Activated T-cell treated with anti-CD3 and anti-CD28 coated beads, Interleukin-2, amount 50 U/mL, for 48 hours (primary cell): ENCODE measurements around the gene MGMT.

Experiments used
- DNase-seq, 2 experiments: peaks; one replicate each; pipeline ENCODE4 v3.0.0-alpha.2; 2020

The MGMT gene

GRCh38 chr10:129522041-129522585, 55.1 kb downstream of the MGMT start:
- no peak for DNase-seq

DNA sequence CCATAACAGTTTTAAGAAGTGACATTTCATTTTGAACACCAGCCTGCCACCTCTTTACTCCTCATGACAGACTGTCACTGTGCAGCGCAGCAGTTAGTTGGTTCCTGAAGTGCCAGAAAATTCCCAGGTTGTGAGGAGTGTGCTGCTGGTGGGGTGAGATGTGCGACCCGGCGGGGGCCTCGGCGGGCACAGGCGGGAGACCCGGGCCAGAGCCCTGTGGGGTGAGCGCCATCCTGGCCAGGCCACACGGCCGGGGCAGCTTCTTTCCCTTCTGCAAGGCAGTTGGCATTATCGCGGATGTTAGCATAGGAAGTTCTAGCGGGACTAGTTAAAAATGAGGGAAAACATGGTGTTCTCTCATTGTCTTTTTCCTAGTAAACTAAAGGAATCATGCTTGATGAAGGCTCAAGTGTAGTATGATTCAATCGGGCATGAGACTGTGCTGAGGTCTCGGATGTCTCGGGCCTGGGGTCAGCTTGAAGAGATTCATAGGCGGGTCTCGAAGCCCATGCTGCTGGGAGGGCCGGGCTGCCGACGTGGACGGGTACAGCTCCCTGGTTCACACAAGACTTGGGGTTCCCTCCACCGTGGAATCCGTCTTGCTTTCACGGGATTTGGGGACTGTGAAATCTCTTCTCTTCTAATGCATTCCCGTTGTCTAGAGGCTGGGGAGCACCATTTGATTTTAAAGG, 56.1 kb downstream of the MGMT start:
- DNase-seq: no peak

DNA sequence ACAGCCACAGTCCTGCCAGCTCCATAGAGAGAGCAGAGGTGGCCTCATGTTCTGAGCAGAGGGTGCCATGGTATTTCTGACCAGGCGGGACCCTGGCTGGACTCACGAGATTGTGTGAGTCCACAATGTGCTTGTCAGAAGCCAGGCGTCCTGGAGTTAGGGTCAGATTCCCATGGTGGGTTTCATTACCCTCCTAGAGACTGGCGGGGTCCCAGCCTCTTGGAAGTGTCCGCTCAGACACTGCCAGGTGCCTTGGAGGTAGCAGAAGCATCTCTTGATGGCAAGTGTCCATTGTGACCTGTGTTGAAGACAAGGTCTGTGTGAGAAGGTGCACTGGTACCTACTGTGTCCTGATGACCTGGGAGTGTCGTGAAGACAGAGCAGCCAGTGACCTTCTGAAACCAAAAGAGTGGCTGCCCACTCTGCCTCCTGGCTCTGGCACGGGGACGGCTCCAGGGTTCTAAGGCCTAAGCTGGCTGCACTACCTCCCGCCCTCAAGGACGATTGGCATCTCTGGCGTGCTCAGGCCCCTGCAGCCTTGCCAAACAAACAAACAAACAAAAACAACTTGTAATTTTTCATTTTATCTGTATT, 56.8 kb downstream of the MGMT start:
- no peak for DNase-seq

GRCh38 chr10:129524936-129525335, 57.9 kb downstream of the MGMT start:
- DNase-seq: no peak

DNA sequence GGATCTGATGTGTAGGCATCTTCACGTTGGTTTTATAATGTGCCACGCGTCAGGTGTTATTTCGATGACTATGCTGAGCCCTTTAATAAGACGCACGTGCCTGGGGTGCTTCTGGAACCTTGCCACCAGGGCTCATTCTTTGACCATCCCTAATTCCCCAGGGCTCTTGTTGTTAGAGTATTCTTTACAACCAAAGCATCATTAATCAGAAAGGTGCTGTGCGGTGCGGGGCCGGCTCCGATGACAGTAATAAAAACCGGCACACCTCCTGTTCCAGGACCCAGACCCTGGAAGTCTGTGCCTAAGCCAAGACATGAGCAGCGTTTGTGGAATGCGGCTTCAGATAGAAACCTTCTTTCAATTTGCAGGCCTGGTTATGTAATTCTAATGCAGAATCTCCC, 58.4 kb downstream of the MGMT start:
- no peak for DNase-seq

- no peak for DNase-seq
These were observed 59.9 kb downstream of the MGMT start for GRCh38 chr10:129526943-129527342.

DNA sequence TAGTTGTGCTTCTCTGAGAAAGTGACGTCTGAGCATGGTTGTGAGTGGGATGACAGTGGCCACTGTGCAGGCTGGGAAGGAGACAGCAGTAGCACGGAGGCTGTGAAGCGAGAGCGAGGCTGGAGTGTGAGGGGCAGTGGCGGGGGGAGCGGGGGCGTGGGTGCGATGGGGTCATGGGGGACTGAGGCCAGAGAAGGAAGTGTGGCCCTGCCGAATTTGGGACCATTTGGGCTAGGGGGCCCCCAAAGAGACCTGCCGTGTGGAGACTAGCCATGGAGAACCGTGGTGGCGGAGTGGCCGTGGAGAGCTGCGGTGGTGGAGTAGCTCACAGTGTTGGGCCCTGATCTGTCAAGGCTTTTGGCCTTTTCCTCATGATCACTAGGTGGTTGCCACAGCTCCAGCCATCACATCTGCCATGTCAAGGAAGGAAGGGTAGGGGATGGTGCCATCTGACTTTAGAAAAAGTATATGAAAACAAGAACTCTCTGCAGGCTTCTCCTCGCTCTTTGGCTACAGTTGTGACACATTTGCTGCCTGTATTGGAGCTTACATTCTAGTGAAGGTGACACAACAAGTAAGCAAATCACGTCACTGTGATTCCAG, 61.4 kb downstream of the MGMT start:
- no peak for DNase-seq

DNA sequence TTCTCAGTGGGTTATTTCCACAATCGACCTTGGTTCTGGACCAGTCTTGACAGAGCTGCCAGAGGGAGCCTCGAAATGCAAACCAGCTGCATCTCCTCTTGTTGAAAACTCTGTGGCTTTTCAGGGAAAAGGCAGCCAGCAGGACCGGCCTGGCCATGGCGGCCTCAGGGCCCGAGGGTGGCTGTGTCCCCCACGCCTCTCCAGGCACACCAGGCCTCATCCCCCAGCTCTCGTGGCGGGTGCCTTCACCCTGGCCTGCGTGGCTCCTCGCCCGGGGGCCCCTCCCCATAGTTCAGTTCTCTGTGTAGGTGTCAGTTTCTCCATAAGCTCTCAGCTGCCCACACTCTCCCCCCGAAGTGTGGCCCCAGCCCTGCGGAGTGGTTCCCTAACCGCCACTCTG, 63.5 kb downstream of the MGMT start:
- no peak for DNase-seq

GRCh38 chr10:129531195-129531968, 64.3 kb downstream of the MGMT start:
- DNase-seq: no peak

DNA sequence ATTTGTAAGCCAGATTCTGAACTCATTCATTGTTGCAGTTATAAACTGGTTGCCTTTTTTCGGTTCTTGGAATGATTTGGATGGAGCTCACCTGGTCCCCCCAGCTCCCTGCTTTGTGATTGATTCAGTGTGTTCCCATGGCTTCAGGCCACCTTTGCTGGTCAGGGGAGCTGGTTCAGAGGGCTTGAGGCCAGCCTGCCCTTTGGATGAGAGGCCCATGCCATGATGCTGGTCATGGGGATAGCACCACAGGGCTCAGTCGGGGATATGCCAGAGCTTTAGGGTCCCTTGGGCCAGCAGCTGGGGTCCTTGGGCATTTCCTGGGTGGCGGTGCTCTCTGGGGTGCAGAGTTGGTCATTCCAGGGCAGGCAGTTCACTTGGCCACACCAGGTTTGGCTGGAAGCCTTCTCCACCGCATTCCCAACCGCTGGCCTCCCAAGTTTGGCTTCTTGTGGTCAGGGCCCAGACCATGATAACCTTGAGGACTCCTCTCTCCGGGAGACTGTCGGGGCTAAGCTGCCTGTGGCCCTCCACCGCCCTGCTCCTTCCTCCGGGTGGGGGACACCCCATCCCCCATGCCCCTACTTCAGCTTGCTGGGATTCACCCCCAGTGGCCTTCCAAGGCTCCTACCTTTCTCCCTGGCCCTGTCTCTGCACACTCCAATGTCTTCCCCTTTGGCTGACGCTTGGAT, 65.1 kb downstream of the MGMT start:
- no peak for DNase-seq

GRCh38 chr10:129532838-129533237, 65.8 kb downstream of the MGMT start:
- DNase-seq: no peak

DNA sequence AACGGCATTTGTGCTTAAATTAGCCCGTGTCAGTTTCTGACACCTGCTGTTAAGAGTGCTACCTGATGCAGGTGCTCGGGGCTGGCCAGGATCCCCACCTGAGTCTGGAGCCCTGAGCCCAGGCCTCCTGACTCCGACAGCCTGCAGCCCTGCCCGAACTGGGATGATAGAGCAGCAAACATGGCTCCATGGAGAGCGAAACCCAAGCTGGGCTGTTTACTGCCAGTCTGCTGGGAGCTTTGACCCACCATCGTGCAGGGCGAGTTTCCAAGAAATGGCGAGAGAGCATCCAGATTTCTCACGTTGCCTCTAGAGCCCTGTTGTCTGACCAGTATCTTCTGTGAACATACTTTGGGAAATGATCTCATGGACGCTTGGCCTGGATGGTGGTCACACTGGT, 66.2 kb downstream of the MGMT start:
- no peak for DNase-seq

DNA sequence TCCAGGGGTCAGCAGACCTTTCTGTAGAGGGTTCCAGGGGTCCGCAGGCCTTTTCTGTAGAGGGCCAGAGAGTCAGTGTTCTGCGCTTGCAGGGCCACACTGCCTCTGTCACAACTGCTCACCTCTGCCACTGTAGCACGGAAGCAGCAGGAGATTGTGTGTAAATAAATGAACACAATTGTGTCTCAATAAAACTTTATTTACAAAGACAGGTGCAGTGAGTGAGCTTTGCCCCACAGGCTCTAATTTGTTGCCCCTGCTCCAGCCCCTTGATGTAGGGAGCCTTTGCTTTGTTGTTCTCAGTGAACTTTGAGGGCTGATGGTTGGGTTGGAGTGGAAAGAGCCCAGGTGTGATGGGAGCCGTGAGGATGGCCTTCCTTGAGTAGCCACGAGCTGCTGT, 67.8 kb downstream of the MGMT start:
- no peak for DNase-seq

DNA sequence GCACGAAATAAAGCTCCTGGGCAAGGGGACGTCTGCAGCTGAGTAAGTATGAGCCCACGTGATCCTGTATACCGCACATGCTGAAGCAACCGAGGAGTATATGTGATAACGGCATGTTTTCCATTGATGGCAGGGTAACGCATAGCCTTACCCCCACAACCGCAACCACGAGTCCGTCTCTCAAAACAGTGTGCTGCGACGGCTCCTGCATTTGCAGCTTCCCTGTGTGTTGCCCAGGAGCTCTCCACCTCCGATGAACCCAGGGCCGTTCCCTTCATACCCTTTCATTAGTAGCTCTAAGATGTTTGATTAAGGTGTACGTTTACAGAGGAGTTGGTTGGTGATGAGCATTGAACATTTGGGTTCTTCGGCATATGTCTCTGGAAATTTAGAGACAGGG, 69.3 kb downstream of the MGMT start:
- DNase-seq: no peak

DNA sequence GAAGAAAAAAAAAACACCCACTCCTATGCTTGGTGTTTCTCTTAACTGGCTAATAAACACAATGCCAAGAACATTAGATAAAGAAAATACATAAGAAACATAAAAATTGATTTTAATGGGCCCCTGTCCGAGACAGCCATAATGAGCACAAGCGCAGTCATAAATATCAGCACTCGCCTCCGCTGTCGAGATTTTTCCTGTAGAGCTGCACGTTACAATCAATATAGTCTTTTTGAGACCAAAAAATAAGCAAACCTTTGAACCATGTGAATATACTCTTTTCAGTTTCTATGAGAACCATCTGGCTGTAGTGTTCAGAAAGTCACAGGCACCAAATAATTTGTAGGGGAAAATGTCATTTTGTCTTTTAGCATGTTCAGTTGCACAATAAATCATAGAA, 70.1 kb downstream of the MGMT start:
- DNase-seq: no peak

- DNase-seq: no peak
These were observed 71.2 kb downstream of the MGMT start for GRCh38 chr10:129538236-129538635.

DNA sequence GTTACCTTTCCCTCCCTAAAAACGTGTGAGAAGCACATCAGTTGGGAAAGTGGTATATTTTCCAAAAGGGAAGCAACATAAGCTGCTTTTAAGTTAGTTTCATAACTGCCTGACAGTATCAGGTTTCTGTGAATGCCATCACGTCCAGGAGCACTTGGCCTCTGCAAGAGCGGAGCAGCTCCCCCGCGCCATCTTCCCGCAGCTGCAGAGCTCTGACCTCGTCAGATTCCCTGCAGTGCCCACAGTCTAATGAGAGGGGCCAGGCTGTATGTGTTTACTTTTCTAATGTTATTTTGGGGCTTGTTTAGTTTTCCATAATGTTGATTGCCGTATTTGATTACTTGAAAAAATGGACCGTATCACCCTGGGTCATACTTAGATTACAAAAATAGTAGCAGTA, 74.2 kb downstream of the MGMT start:
- DNase-seq: no peak

DNA sequence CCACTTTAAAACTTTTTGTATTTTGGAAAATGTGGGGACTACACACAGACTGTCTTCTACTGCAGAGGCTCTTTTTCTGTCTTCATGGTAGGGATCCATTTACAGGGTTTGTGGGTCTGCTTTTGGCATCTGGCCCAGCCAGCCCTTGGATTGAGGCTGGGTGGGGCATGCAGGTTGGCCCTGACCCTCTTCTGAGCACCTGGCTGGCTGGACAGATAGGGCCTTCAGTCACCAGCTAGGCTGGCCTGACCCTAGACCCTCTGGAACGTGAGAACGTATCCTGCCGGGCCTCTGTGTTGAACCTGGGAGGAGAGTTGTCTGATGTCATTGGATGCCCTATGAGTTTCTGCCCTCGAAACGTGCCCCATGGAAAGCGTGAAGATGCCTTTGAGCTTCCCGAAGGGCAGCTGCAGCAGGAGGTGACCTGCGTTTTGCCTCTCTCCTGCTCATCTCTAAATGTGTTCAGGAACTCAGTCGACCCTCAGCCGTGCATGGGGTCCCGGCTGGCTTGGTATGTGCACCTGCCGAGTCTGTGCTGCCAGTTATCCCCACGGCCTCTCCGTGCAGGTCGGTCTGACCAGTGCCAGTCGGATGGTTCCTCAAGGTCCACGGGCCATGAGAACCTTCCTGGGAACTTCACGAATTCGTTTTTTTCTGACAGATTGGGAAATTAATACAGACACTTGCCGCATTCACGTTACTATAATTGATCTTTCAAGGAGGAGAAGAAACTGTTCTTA, 74.9 kb downstream of the MGMT start:
- DNase-seq: no peak

GRCh38 chr10:129542589-129542988, 75.5 kb downstream of the MGMT start:
- no peak for DNase-seq

- DNase-seq: no peak
These were observed 77.5 kb downstream of the MGMT start for GRCh38 chr10:129544205-129545202.

DNA sequence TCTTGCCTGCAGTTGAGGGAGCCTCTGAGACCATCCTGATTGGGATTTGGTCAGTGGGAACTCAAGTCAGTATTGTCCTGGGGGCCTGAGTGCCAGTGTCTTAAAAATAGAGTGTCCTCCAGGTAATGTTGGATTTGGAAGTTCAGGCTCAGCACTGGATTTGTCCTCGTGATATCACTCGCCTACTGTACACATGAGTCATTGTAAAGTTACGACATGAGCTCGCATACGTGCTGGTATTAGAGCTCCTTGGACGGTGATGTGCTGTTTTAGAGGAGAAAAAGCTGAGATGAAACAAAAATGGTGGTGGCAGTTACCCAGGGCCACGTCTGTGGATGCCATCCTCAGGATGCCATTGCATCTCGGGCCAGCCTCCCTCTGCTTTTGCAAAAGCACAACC, 78.2 kb downstream of the MGMT start:
- no peak for DNase-seq
